SK-N-MC (cell line): ENCODE results near the gene SLC19A3.

ENCODE experiments used
- EZH2 ChIP-seq: fragments of 200-600 bp; sonication (generic); IDR thresholded peaks from one replicate; pipeline ENCODE4 v1.6.1; 2017; ENCODE audit warnings: antibody characterized with exemption
- FOXP2 ChIP-seq: optimal IDR thresholded peaks from 2 replicates; pipeline ENCODE3; 2011; ENCODE audit warnings: mild to moderate bottlenecking, moderate library complexity; ENCODE audit not compliant: insufficient read depth; ENCODE audit errors: extremely low read length, control extremely low read depth
- POLR2AphosphoS5 ChIP-seq: IDR thresholded peaks from 2 replicates; pipeline ENCODE4 v1.6.1; 2012; ENCODE audit warnings: mild to moderate bottlenecking, low read depth, low read length, borderline replicate concordance

DNA sequence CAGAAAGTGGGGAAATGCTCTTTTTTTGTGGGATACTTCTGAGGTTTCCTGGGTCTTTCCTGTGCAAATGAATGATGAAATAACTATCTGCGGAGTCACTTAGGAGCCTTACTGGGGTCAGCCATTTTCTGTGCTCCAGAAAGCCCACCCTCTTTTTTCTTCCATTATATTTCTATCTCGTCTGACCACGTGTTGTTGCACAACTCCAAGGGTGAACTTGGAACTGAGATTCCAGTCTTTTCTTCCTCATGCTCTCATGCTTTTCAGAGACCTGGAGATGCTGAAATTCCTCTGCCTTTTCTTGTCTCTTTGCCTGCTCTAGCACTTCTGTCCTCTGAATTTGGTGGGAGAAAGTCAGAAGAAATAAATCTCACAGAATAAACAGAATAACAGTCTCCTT lies 56.0 kb downstream of the SLC19A3 start:
- no peak for TF ChIP-seq POLR2AphosphoS5
- no peak for TF ChIP-seq EZH2
- TF ChIP-seq FOXP2: no peak
